PC-3 (cell line): ENCODE results near the gene LIMS2. TPM values are rescaled to one million over a fixed set of nuclear protein-coding genes. Genes with fewer than 3 reads are reported as not detected.

Experiments
- ATAC-seq: fragments of 200-7000 bp; cut with Tn5 transposase; 2 replicates; pipeline ENCODE4 v1.9.1; 2020; ENCODE audit warnings: mild to moderate bottlenecking, moderate library complexity
- BruUV-seq: library from RNA; stranded (reverse); fragments of 400-500 nt; replicated peaks from 2 replicates; lab custom pipeline; 2021; lab: Mats Ljungman, UMichigan
- CTCF ChIA-PET: fragments of 300-600 bp; sonication (Branson Sonifier 250); formaldehyde crosslinking; loops from one replicate; lab custom pipeline; 2022; ENCODE audit warnings: antibody characterized with exemption; lab: Charles Lee
- POLR2A ChIA-PET: fragments of 300-600 bp; sonication (Branson Sonifier 250); formaldehyde crosslinking; loops from one replicate; lab custom pipeline; 2022; ENCODE audit warnings: antibody characterized with exemption; ENCODE audit not compliant: unreplicated experiment; lab: Charles Lee
- DNase-seq: peaks from one replicate; pipeline ENCODE4 v3.0.0-alpha.2; 2015
- H2AFZ ChIP-seq: fragments of 300-600 bp; sonication (generic); 2 replicates; pipeline ENCODE4 v1.6.0; 2016; ENCODE audit warnings: antibody characterized with exemption, low read length
- H3F3A ChIP-seq: fragments of 300-600 bp; sonication (generic); one replicate; pipeline ENCODE4 v1.6.0; 2017; ENCODE audit warnings: antibody characterized with exemption, low read length, control low read depth, mild to moderate bottlenecking; ENCODE audit not compliant: unreplicated experiment
- H3K27ac ChIP-seq: fragments of 300-600 bp; sonication (generic); 2 replicates; pipeline ENCODE4 v1.5.1; 2016; ENCODE audit warnings: mild to moderate bottlenecking, low read length
- H3K27me3 ChIP-seq: fragments of 300-600 bp; sonication (generic); 2 replicates; pipeline ENCODE4 v1.6.1; 2016; ENCODE audit warnings: low read length, mixed read lengths
- H3K36me3 ChIP-seq: fragments of 300-600 bp; sonication (generic); 2 replicates; pipeline ENCODE4 v1.6.1; 2016; ENCODE audit warnings: low read depth, mixed run types, low read length, mixed read lengths
- H3K4me1 ChIP-seq: fragments of 300-600 bp; sonication (generic); 2 replicates; pipeline ENCODE4 v1.5.1; 2016; ENCODE audit warnings: low read length; ENCODE audit not compliant: insufficient read depth
- H3K4me2 ChIP-seq: fragments of 300-600 bp; sonication (generic); 2 replicates; pipeline ENCODE4 v1.6.0; 2016; ENCODE audit warnings: low read length
- H3K4me3 ChIP-seq: fragments of 300-600 bp; sonication (generic); 2 replicates; pipeline ENCODE4 v1.5.1; 2016; ENCODE audit warnings: mild to moderate bottlenecking, low read length, mixed read lengths
- H3K79me2 ChIP-seq: fragments of 300-600 bp; sonication (generic); 2 replicates; pipeline ENCODE4 v1.6.1; 2017; ENCODE audit warnings: low read length, mixed read lengths
- H3K9ac ChIP-seq: fragments of 300-600 bp; sonication (generic); 2 replicates; pipeline ENCODE4 v1.6.0; 2016; ENCODE audit warnings: mild to moderate bottlenecking, low read length
- H3K9me2 ChIP-seq: fragments of 300-600 bp; sonication (generic); replicated peaks from 2 replicates; pipeline ENCODE4 v1.6.1; 2016; ENCODE audit warnings: mixed run types, low read length, mixed read lengths
- H3K9me3 ChIP-seq: fragments of 300-600 bp; sonication (generic); 2 replicates; pipeline ENCODE4 v1.6.1; 2016; ENCODE audit warnings: low read length, mixed read lengths
- H4K20me1 ChIP-seq: fragments of 300-600 bp; sonication (generic); 2 replicates; pipeline ENCODE4 v1.6.1; 2016; ENCODE audit warnings: low read length, mixed read lengths
- CTCF ChIP-seq: fragments of 300-600 bp; sonication (generic); conservative IDR thresholded peaks from 2 replicates; pipeline ENCODE4 v1.5.1; 2017; ENCODE audit warnings: antibody characterized with exemption, low read depth, mild to moderate bottlenecking, low read length
- EZH2 ChIP-seq: fragments of 300-600 bp; sonication (generic); IDR thresholded peaks from one replicate; pipeline ENCODE4 v1.6.1; 2017; ENCODE audit warnings: antibody characterized with exemption, mild to moderate bottlenecking, low read length; ENCODE audit not compliant: unreplicated experiment
- EZH2phosphoT487 ChIP-seq: fragments of 300-600 bp; sonication (generic); IDR thresholded peaks from 2 replicates; pipeline ENCODE4 v1.6.1; 2018; ENCODE audit warnings: mild to moderate bottlenecking, antibody characterized with exemption, low read length, borderline replicate concordance
- intact Hi-C: fragments of 100-400 bp; cut with micrococcal nuclease; formaldehyde crosslinking; loops from 2 replicates; pipeline ENCODE4 v1.9.0; 2023
- total RNA-seq: library from RNA; depleted of rRNA; stranded (reverse); fragments of >200 nt; gene quantifications from 2 replicates; pipeline ENCODE4 v1.2.3, GENCODE V29; 2014

The LIMS2 gene
- total RNA-seq, 1 experiment from 2014 or later, result 5.0 TPM

GRCh38 chr2:127707890-127708648 is 32.7 kb upstream of the LIMS2 start:
- peaks cover 19% of the 10 kb centered on the region for H3K79me2 ChIP-seq
- no TSS peak for BruUV-seq
- no peaks in the 10 kb centered on the region for H3K9me2 ChIP-seq
- H3K9me3 ChIP-seq, result no peaks in the 10 kb centered on the region
- peaks cover 4% of the 10 kb centered on the region; the same call in 1 of the 2 replicates for H4K20me1 ChIP-seq
- no peak for TF ChIP-seq CTCF
- TF ChIP-seq EZH2phosphoT487, result no peak
- TF ChIP-seq EZH2, result no peak
- ATAC-seq (no peak), DNase-seq (no peak)
- peaks cover 23% of the 10 kb centered on the region for H3K36me3 ChIP-seq
- H3K4me2 ChIP-seq, result no peak overlapping the region
- H3K9ac ChIP-seq, result no peak overlapping the region
- no peak overlapping the region for H3K4me3 ChIP-seq
- no peak overlapping the region for H3K27ac ChIP-seq
- intact Hi-C loops, result no loop called here
- H3K27me3 ChIP-seq, result no peaks in the 10 kb centered on the region
- no peaks in the 10 kb centered on the region for H3F3A ChIP-seq
- no peak overlapping the region for H2AFZ ChIP-seq
- ChIA-PET POLR2A (no interaction called here), CTCF (no interaction called here)
- peaks cover 17% of the 10 kb centered on the region for H3K4me1 ChIP-seq

GRCh38 chr2:127706215-127706990 is 31.1 kb upstream of the LIMS2 start:
- Histone ChIP-seq H3F3A (no peaks in the 10 kb centered on the region), H3K9ac (no peak overlapping the region), H3K27me3 (no peaks in the 10 kb centered on the region), H3K9me3 (no peaks in the 10 kb centered on the region), H3K79me2 (peaks cover 30% of the 10 kb centered on the region), H3K4me1 (peaks cover 26% of the 10 kb centered on the region), H3K4me3 (no peak overlapping the region), H3K4me2 (no peak overlapping the region), H3K9me2 (no peaks in the 10 kb centered on the region), H3K27ac (no peak overlapping the region), H4K20me1 (peaks cover 11% of the 10 kb centered on the region; the same call in 1 of the 2 replicates), H2AFZ (no peak overlapping the region), H3K36me3 (peaks cover 23% of the 10 kb centered on the region)
- POLR2A ChIA-PET, result no interaction called here
- CTCF ChIA-PET, result no interaction called here
- intact Hi-C loops, result no loop called here
- BruUV-seq, result no TSS peak
- no peak for TF ChIP-seq CTCF
- TF ChIP-seq EZH2, result no peak
- TF ChIP-seq EZH2phosphoT487, result no peak
- no peak for DNase-seq
- no peak for ATAC-seq
